Fibroblast of the aortic adventitia (primary cell): ENCODE data around the gene TCF4. TPM values are rescaled to one million over a fixed set of nuclear protein-coding genes. Genes with fewer than 3 reads are reported as not detected.

Source experiments
- DNase-seq: peaks from one replicate; pipeline ENCODE4 v3.0.0-alpha.2; 2010; ENCODE audit warnings: low read depth
- H3K4me3 ChIP-seq: 2 replicates; pipeline ENCODE4 v1.5.1; 2011; ENCODE audit warnings: low read depth, mild to moderate bottlenecking, control low read depth, low read length, moderate library complexity
- total RNA-seq: library from RNA; depleted of rRNA; stranded (reverse); fragments of >200 nt; gene quantifications from 2 replicates; pipeline ENCODE4 v1.2.3, GENCODE V29; 2012; ENCODE audit warnings: low replicate concordance
- TF ChIP-seq, protein P1 (sequence below): IDR thresholded peaks from 2 replicates; pipeline ENCODE4 v1.5.1; 2011; ENCODE audit warnings: mild to moderate bottlenecking, low read length, control low read depth, inconsistent platforms; ENCODE audit not compliant: insufficient read depth

TCF4 gene
- total RNA-seq, 1 donor = 105 TPM

DNA sequence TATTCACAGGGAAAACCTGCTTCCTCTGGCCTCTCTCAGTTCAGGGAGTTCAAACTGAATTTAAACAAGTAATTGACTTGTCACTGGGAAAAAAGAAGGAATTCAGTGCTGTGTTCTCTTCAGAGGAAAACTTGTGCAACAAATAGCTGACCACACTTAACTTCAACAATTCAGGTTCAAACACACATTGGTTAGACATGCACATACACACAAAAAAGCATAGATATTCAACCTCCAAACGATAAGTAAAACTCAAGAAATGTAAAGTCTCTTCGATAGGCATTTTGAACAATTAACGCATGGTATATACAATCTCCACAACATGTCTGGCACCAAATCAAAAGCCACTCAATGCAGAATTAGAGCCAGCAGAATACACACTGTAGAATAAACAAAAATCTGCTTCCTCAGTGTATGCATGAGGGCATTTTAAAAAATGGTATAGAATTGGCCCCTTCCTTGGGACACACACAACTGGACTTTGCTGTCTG lies 269.0 kb downstream of the TCF4 start:
- peak overlapping the region; percentile 47 for H3K4me3 ChIP-seq
- peak; percentile 67 for DNase-seq
- TF ChIP-seq, protein P1, sequence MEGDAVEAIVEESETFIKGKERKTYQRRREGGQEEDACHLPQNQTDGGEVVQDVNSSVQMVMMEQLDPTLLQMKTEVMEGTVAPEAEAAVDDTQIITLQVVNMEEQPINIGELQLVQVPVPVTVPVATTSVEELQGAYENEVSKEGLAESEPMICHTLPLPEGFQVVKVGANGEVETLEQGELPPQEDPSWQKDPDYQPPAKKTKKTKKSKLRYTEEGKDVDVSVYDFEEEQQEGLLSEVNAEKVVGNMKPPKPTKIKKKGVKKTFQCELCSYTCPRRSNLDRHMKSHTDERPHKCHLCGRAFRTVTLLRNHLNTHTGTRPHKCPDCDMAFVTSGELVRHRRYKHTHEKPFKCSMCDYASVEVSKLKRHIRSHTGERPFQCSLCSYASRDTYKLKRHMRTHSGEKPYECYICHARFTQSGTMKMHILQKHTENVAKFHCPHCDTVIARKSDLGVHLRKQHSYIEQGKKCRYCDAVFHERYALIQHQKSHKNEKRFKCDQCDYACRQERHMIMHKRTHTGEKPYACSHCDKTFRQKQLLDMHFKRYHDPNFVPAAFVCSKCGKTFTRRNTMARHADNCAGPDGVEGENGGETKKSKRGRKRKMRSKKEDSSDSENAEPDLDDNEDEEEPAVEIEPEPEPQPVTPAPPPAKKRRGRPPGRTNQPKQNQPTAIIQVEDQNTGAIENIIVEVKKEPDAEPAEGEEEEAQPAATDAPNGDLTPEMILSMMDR = no peak

DNA sequence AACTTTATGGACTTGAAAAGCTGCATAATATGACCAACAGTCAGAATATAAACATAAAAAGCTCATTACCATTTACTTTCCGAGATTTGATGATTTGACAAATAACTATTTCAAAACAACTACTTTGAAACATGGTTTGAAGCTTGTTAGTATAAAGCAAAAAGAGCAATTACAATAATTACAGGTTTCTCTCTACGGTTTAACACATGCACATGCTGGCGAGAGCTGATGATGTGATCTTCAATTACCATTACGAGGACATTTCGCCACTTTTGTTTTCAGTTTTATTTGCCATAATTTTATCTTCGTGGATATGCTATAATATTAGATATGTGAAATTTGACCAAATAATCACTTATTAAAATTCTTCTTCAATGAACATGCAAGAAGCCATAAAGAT lies 270.1 kb downstream of the TCF4 start:
- no peak for DNase-seq
- H3K4me3 ChIP-seq = no peak overlapping the region
- TF ChIP-seq, protein P1 = no peak

GRCh38 chr18:55317324-55317723 lies 270.7 kb downstream of the TCF4 start:
- TF ChIP-seq, protein P1 = no peak
- DNase-seq = no peak
- H3K4me3 ChIP-seq = no peak overlapping the region

DNA sequence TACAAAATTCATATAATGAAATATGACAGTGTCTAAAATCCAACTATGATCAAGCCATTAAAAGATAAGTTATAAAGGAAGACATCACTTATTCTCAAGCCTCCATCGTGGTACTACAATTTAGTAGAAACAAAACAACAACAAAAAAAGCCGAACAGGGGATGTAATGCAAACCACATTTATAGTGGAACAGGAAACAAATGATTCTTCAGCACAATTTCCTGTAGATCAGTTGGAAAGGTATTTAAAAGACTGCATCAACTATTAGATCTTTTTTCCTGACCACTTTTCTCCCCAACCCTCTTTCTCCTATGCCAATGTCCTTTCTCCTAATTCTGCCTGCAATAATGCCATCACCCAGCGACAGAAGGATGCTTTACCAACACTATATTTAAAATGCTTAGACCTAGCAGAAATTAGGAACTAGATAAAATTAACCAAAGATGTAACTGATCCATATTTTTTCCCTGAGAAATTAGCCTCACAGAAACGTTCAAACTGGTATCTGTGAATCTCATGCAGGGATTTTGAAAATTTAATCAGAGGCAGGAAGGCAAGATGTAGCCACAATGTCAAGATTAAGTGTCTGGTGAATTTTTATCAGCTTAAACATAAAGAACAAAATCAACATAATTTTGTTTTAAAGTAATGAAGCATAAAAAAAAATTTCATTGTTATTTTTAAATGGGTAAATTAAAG lies 271.4 kb downstream of the TCF4 start:
- no peak for DNase-seq
- no peak overlapping the region for H3K4me3 ChIP-seq
- TF ChIP-seq, protein P1 = no peak

DNA sequence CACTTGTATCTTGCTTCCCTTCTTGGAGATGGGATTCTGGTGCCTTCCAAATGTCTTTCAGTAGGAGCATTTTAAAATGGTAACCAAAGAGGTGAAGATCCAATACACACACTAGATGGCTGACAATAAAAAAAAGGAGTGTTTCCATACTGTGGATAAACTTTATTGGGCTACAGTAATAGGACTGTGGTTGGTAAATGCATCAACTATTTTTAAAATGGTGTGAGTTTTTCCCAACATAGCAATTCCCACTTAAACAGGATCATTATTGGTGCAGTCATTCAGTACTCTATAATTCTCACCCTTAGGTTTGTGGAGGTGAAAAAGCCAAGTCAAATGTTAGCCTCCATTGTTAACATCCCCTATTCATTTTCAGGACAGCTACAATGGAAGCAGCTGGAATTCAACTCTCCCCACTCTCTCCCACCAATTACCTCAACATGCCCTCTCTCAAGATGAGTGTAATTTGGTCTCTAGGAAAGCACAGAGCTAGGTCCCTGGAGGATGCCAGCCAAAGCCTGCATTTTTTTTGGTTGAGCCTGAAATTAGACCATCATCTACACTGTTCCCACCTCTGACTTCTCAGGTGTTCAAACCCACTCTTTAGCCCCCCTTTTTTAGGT lies 273.3 kb downstream of the TCF4 start:
- TF ChIP-seq, protein P1 = no peak
- H3K4me3 ChIP-seq = no peak overlapping the region
- no peak for DNase-seq

DNA sequence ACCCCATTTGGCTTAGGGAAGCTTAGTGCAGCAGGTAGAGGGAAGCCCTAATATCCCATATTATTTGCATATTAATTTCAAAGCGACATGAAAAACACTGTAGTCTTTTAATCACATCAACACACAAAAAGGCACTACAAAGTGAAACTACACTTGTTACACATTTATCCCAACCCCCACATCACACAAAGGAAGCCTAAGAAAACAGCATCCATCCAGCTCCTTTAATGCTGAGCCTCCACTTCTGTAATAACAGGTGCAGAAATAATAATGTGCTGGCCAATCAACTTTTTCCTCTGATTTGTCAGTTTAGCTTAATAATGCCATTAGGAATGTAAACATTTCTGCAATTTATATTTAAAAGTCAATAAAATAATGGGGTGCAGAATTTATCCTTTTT lies 274.0 kb downstream of the TCF4 start:
- H3K4me3 ChIP-seq = no peak overlapping the region

More for the DNA sequence above, 274.0 kb downstream of the TCF4 start:
- no peak for DNase-seq
- TF ChIP-seq, protein P1 = no peak
